ENCODE results near the gene RNF25.

Gene RNF25

DNA sequence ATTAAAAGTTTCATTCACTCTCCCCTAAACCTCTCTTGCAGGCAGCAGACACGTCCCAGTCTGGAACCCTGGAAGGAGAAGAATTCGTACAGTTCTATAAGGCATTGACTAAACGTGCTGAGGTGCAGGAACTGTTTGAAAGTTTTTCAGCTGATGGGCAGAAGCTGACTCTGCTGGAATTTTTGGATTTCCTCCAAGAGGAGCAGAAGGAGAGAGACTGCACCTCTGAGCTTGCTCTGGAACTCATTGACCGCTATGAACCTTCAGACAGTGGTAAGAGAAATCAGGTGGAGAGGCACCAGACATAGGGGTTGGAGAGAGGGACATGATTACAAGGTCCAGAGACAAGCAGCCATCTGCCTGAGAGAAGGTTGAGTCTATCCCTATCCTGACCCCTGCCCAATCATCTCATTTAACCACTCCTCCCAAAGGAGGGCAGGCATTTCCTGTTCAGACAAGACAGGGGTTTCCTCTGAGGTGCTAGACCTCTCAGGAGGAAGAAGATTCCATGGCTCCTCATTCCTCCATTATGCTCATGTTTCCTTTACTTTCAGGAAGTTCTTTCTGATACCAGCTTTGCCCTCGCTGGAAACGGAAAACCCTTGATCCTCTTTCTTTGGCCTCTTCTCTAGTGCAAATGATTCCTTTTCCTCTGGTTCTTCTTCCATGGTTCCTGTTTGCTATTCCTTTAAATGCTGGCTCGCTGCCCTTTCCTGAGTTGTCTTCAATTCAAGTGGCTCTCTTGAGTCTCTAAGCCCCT lies 49.0 kb downstream of the RNF25 start:
- DNase-seq, result no peak

DNA sequence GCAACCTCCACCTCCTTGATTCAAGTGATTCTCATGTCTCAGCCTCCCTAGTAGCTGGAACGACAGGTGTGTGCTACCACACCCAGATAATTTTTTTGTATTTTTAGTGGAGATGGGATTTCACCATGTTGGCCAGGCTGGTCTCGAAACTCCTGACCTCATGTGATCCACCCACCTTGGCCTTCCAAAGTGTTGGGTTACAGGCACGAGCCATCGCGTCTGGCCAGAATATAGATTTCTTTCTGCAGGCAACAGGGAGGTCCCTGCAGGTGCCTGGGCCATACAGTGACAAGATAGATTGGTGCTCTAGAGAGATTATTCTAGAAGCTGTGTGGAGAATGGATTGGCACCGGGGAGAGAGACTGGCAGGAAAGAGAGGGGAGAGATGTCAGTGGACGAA lies 50.8 kb downstream of the RNF25 start:
- DNase-seq, result no peak

DNA sequence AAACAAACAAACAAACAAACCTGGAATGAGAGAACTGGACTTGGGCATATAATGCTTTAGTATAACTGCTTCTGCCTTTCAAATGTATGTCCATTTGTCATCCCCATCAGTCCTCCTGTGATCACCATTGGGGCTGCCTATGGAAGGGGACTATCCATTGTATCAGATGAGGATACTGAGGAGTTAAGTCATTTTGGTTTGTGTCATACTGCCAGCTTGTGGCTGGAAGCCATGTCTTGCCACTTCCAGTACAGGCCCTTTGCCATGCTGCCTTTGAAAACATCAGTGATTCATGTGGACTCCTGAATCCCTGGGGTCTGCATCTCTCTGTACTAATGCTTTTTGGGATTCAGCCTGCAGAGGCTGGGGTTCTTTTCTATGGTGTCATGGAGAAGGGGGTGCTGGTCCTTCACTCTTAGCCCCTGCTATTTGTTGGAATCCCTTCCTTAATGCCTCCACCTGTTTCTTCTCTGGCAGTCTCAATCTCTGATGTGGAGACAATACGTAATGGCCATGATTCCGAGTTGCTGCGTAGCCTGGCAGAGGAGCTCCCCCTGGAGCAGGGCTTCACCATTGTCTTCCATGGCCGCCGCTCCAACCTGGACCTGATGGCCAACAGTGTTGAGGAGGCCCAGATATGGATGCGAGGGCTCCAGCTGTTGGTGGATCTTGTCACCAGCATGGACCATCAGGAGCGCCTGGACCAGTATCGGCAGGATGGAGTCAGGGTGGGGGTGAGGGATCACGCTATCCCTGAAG lies 53.5 kb downstream of the RNF25 start:
- DNase-seq, result no peak

- no peak for DNase-seq
Measured at GRCh38 chr2:218615868-218616315, 55.9 kb downstream of the RNF25 start.
